DOHH2 (cell line): ENCODE measurements around the gene CEP112.

Experiments
- H3F3A ChIP-seq: fragments of 200-600 bp; sonication (generic), shearing (Covaris generic); 2 replicates; pipeline ENCODE4 v1.6.0; 2016; ENCODE audit warnings: antibody characterized with exemption, mild to moderate bottlenecking; ENCODE audit not compliant: control insufficient read depth, insufficient read depth
- H3K27ac ChIP-seq: fragments of 200-600 bp; sonication (generic); 2 replicates; pipeline ENCODE4 v1.5.1; 2014; ENCODE audit warnings: low read depth, mild to moderate bottlenecking, low read length, moderate library complexity
- H3K27me3 ChIP-seq: fragments of 200-600 bp; sonication (generic); 2 replicates; pipeline ENCODE4 v1.6.1; 2014; ENCODE audit warnings: mild to moderate bottlenecking, low read length, mixed read lengths; ENCODE audit not compliant: control insufficient read depth
- H3K36me3 ChIP-seq: fragments of 200-600 bp; sonication (generic); 2 replicates; pipeline ENCODE4 v1.6.1; 2014; ENCODE audit warnings: mild to moderate bottlenecking, low read length, moderate library complexity, mixed read lengths; ENCODE audit not compliant: control insufficient read depth
- H3K4me1 ChIP-seq: fragments of 200-600 bp; sonication (generic); 2 replicates; pipeline ENCODE4 v1.6.1; 2014; ENCODE audit warnings: mild to moderate bottlenecking, low read length, mixed read lengths; ENCODE audit not compliant: control insufficient read depth
- H3K4me2 ChIP-seq: fragments of 200-600 bp; sonication (generic); 2 replicates; pipeline ENCODE4 v1.6.0; 2014; ENCODE audit warnings: mild to moderate bottlenecking, low read length, moderate library complexity
- H3K4me3 ChIP-seq: fragments of 200-600 bp; sonication (generic); 2 replicates; pipeline ENCODE4 v1.5.1; 2014; ENCODE audit warnings: mild to moderate bottlenecking, low read length, mixed read lengths
- H3K79me2 ChIP-seq: fragments of 200-600 bp; sonication (generic); 2 replicates; pipeline ENCODE4 v1.6.1; 2014; ENCODE audit warnings: mild to moderate bottlenecking, low read length, mixed read lengths; ENCODE audit not compliant: control insufficient read depth
- H3K9me2 ChIP-seq: fragments of 200-600 bp; sonication (generic); replicated peaks from 2 replicates; pipeline ENCODE4 v1.6.1; 2014; ENCODE audit warnings: mild to moderate bottlenecking, low read length, mixed read lengths; ENCODE audit not compliant: control insufficient read depth
- H3K9me3 ChIP-seq: fragments of 200-600 bp; sonication (generic); 2 replicates; pipeline ENCODE4 v1.6.1; 2014; ENCODE audit warnings: antibody characterized with exemption, low read length, mixed read lengths; ENCODE audit not compliant: control insufficient read depth, insufficient read depth
- H4K20me1 ChIP-seq: fragments of 200-600 bp; sonication (generic); 2 replicates; pipeline ENCODE4 v1.6.0; 2014; ENCODE audit warnings: low read depth, mild to moderate bottlenecking, antibody characterized with exemption, low read length, moderate library complexity; ENCODE audit not compliant: control insufficient read depth, insufficient read depth
- CTCF ChIP-seq: fragments of 200-600 bp; sonication (generic); IDR thresholded peaks from one replicate; pipeline ENCODE4 v1.5.1; 2014; ENCODE audit warnings: antibody characterized with exemption, mild to moderate bottlenecking, low read depth, low read length; ENCODE audit not compliant: poor library complexity, severe bottlenecking
- EZH2phosphoT487 ChIP-seq: fragments of 200-600 bp; sonication (generic); IDR thresholded peaks from 2 replicates; pipeline ENCODE4 v1.6.1; 2017; ENCODE audit warnings: borderline replicate concordance, mild to moderate bottlenecking, antibody characterized with exemption, low read length, moderate library complexity, mixed read lengths

The CEP112 gene

GRCh38 chr17:65634533-65634932 lies 557.4 kb downstream of the CEP112 start:
- no peaks in the 10 kb centered on the region for H3K4me1 ChIP-seq
- no peaks in the 10 kb centered on the region for H3K79me2 ChIP-seq
- H3K4me2 ChIP-seq: no peak overlapping the region
- no peaks in the 10 kb centered on the region for H3F3A ChIP-seq
- H3K9me3 ChIP-seq: no peaks in the 10 kb centered on the region
- H3K27me3 ChIP-seq: peaks cover 6% of the 10 kb centered on the region
- no peak for TF ChIP-seq EZH2phosphoT487
- TF ChIP-seq CTCF: no peak
- H3K9me2 ChIP-seq: no peaks in the 10 kb centered on the region; the same call in 1 of the 2 replicates
- no peaks in the 10 kb centered on the region for H3K36me3 ChIP-seq
- H3K27ac ChIP-seq: no peak overlapping the region
- H4K20me1 ChIP-seq: no peaks in the 10 kb centered on the region
- no peak overlapping the region for H3K4me3 ChIP-seq

DNA sequence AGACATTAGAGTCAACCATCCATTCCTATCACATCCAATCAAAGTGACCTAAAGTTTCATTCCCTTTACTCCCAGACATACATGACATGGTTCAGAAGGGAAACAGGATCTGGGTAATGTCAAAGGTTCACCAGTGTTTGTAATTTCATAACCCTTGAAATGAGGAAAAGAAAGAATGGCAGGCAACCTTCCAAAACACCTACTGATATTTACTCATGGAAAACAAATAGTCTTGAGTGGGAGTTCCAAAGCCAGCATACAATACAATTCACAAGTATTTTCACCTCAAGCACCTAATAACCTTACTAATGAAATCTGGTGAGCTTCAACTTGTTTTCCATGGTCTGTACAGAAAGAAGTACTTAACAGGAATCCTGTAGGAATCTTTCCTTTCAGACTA lies 557.9 kb downstream of the CEP112 start:
- Histone ChIP-seq H3K36me3 (no peaks in the 10 kb centered on the region), H3F3A (no peaks in the 10 kb centered on the region), H3K27me3 (peaks cover 6% of the 10 kb centered on the region), H3K9me2 (no peaks in the 10 kb centered on the region; the same call in 1 of the 2 replicates), H3K9me3 (no peaks in the 10 kb centered on the region), H3K4me2 (no peak overlapping the region), H3K27ac (no peak overlapping the region), H3K4me1 (no peaks in the 10 kb centered on the region), H4K20me1 (no peaks in the 10 kb centered on the region), H3K4me3 (no peak overlapping the region), H3K79me2 (no peaks in the 10 kb centered on the region)
- no peak for TF ChIP-seq CTCF
- no peak for TF ChIP-seq EZH2phosphoT487

- H3K4me1 ChIP-seq: no peaks in the 10 kb centered on the region
- TF ChIP-seq EZH2phosphoT487 (no peak), CTCF (no peak)
- H3F3A ChIP-seq: no peaks in the 10 kb centered on the region
- H4K20me1 ChIP-seq: no peaks in the 10 kb centered on the region
- no peak overlapping the region for H3K27ac ChIP-seq
- peaks cover 6% of the 10 kb centered on the region for H3K27me3 ChIP-seq
- H3K9me2 ChIP-seq: no peaks in the 10 kb centered on the region; the same call in 1 of the 2 replicates
- no peak overlapping the region for H3K4me2 ChIP-seq
- H3K9me3 ChIP-seq: no peaks in the 10 kb centered on the region
- H3K36me3 ChIP-seq: no peaks in the 10 kb centered on the region
- H3K4me3 ChIP-seq: no peak overlapping the region
- H3K79me2 ChIP-seq: no peaks in the 10 kb centered on the region
Observed at GRCh38 chr17:65633146-65633881, 558.6 kb downstream of the CEP112 start.
